ENCODE results near the gene LCP2.
"Not testable (repeated sequence)": the region's sequence is repeated elsewhere in the genome, so short reads cannot be mapped to it uniquely, and the experiment has no call there.

Gene LCP2

GRCh38 chr5:170256571-170256970 lies 41.0 kb downstream of the LCP2 start:
- intact Hi-C loops (cut with DNase I), result no loop called here
- DNase-seq, result no peak

- intact Hi-C loops (cut with DNase I), result no loop called here
- DNase-seq, result no peak
Observed at GRCh38 chr5:170254056-170254455, 43.5 kb downstream of the LCP2 start.

- intact Hi-C loops (cut with DNase I), result no loop called here
- DNase-seq, result no peak
Observed at GRCh38 chr5:170252720-170253350, 44.7 kb downstream of the LCP2 start.

- intact Hi-C loops (cut with DNase I), result no loop called here
- DNase-seq, result no peak
Observed at GRCh38 chr5:170252109-170252508, 45.5 kb downstream of the LCP2 start.

- intact Hi-C loops (cut with DNase I), result no loop called here
Observed at GRCh38 chr5:170251462-170251861, 46.1 kb downstream of the LCP2 start.

GRCh38 chr5:170250810-170251317 lies 46.7 kb downstream of the LCP2 start:
- no peak for DNase-seq
- intact Hi-C loops (cut with DNase I), result no loop called here

More at GRCh38 chr5:170251462-170251861, 46.1 kb downstream of the LCP2 start:
- no peak for DNase-seq

- intact Hi-C loops (cut with DNase I), result no loop called here
- DNase-seq, result no peak
Observed at GRCh38 chr5:170249355-170249754, 48.2 kb downstream of the LCP2 start.

- intact Hi-C loops (cut with DNase I); DNase-seq: not testable (repeated sequence)
Observed at GRCh38 chr5:170248931-170249227, 48.7 kb downstream of the LCP2 start.

GRCh38 chr5:170248172-170248930 lies 49.2 kb downstream of the LCP2 start:
- DNase-seq, result no peak
- intact Hi-C loops (cut with DNase I), result no loop called here

- no peak for DNase-seq
- intact Hi-C loops (cut with DNase I), result no loop called here
Observed at GRCh38 chr5:170247363-170247762, 50.2 kb downstream of the LCP2 start.

GRCh38 chr5:170246126-170246870 lies 51.3 kb downstream of the LCP2 start:
- intact Hi-C loops (cut with DNase I), result no loop called here
- DNase-seq, result no peak

GRCh38 chr5:170245436-170245835 lies 52.1 kb downstream of the LCP2 start:
- DNase-seq; intact Hi-C loops (cut with DNase I): not testable (repeated sequence)

GRCh38 chr5:170238456-170239196 lies 59.0 kb downstream of the LCP2 start:
- DNase-seq, result no peak
- intact Hi-C loops (cut with DNase I), result no loop called here

- intact Hi-C loops (cut with DNase I), result no loop called here
- no peak for DNase-seq
Observed at GRCh38 chr5:170235876-170236864, 61.4 kb downstream of the LCP2 start.

- intact Hi-C loops (cut with DNase I), result no loop called here
- peak in 1 of 10 donors; percentile 51 for DNase-seq
Observed at GRCh38 chr5:170233358-170233892, 64.2 kb downstream of the LCP2 start.

GRCh38 chr5:170232786-170233185 lies 64.8 kb downstream of the LCP2 start, which contains the start of gene C5orf58:
C5orf58 (plus strand) TSS chr5:170232985; CDS start chr5:170234977, 1,992 bp downstream.
- intact Hi-C loops (cut with DNase I), result no loop called here
- peak in 1 of 10 donors; percentile 85 for DNase-seq

- intact Hi-C loops (cut with DNase I), result loop anchor here (5.0 kb wide), 1 partner anchor 403 kb away; no protein-coding TSS in a partner anchor
- no peak for DNase-seq
Observed at GRCh38 chr5:170228762-170229435, 68.7 kb downstream of the LCP2 start.

- DNase-seq, result no peak
- intact Hi-C loops (cut with DNase I), result loop anchor here (1.0 to 5.0 kb wide), 4 partner anchors 38 to 406 kb away; no protein-coding TSS in a partner anchor
Observed at GRCh38 chr5:170226661-170227060, 70.9 kb downstream of the LCP2 start.
